GM12878 (cell line): ENCODE measurements around the gene EGFR. TPM values are rescaled to one million over a fixed set of nuclear protein-coding genes. Genes with fewer than 3 reads are reported as not detected.

ENCODE experiments used
- ATAC-seq: fragments of 200-7000 bp; cut with Tn5 transposase; 3 replicates; pipeline ENCODE4 v1.9.1; 2020; ENCODE audit warnings: mild to moderate bottlenecking, moderate library complexity
- BruUV-seq: library from RNA; stranded (reverse); fragments of 400-500 nt; replicated peaks from 2 replicates; lab custom pipeline; 2021; lab: Mats Ljungman, UMichigan
- CTCF ChIA-PET: fragments of 300-600 bp; sonication (Branson Sonifier 250); formaldehyde crosslinking; extraction: SDS; loops from one replicate; lab custom pipeline; 2021; ENCODE audit warnings: inconsistent platforms; lab: Yijun Ruan, JAX
- POLR2A ChIA-PET: fragments of 350-600 bp; formaldehyde crosslinking; extraction: SDS; loops from one replicate; lab custom pipeline; 2021; ENCODE audit warnings: inconsistent platforms; lab: Charles Lee
- RAD21 ChIA-PET: fragments of 300-600 bp; sonication (Branson Sonifier 250); formaldehyde crosslinking; loops from one replicate; lab custom pipeline; 2023; ENCODE audit warnings: antibody characterized with exemption; ENCODE audit not compliant: unreplicated experiment; lab: Charles Lee
- SMC1A ChIA-PET: fragments of 300-600 bp; sonication (Branson Sonifier 250); formaldehyde crosslinking; loops from one replicate; lab custom pipeline; 2023; ENCODE audit not compliant: unreplicated experiment, uncharacterized antibody; lab: Charles Lee
- DNase-seq: peaks from one replicate; pipeline ENCODE4 v3.0.0-alpha.2; 2011; ENCODE audit warnings: low read depth, low spot score
- FAIRE-seq: peaks from 3 replicates; lab custom pipeline; 2011; peaks lifted over from hg19 to GRCh38; lab: Jason Lieb, UNC
- H2AFZ ChIP-seq: 2 replicates; pipeline ENCODE4 v1.6.0; 2011; ENCODE audit warnings: low read depth, low read length, control low read depth; ENCODE audit not compliant: control insufficient read depth
- H3K27ac ChIP-seq: 2 replicates; pipeline ENCODE4 v1.5.1; 2011; ENCODE audit warnings: control low read depth; ENCODE audit not compliant: control insufficient read depth, insufficient read depth
- H3K27me3 ChIP-seq, 2 experiments: replicated peaks in 1 of 2; 2 replicates each; pipeline versions ENCODE4 v1.6.0 to v1.6.1; 2011; ENCODE audit warnings: low read length in 1 of 2; ENCODE audit not compliant: control insufficient read depth in 2 of 2, insufficient read depth in 2 of 2
- H3K36me3 ChIP-seq, 2 experiments: 2 replicates each; pipeline ENCODE4 v1.5.1; 2011; ENCODE audit warnings: low read length in 1 of 2; ENCODE audit not compliant: control insufficient read depth in 2 of 2, insufficient read depth in 2 of 2
- H3K4me1 ChIP-seq: 2 replicates; pipeline ENCODE4 v1.6.1; 2011; ENCODE audit warnings: mild to moderate bottlenecking, low read length, moderate library complexity, mixed read lengths; ENCODE audit not compliant: control insufficient read depth, insufficient read depth
- H3K4me2 ChIP-seq: 2 replicates; pipeline ENCODE4 v1.6.0; 2011; ENCODE audit warnings: control low read depth; ENCODE audit not compliant: control insufficient read depth, insufficient read depth
- H3K4me3 ChIP-seq: fragments of 200-600 bp; sonication (generic); 2 replicates; pipeline ENCODE4 v1.5.1; 2016
- H3K79me2 ChIP-seq: 2 replicates; pipeline ENCODE4 v1.6.0; 2011; ENCODE audit warnings: low read length; ENCODE audit not compliant: control insufficient read depth, insufficient read depth
- H3K9ac ChIP-seq: 2 replicates; pipeline ENCODE4 v1.8.0; 2011; ENCODE audit warnings: low read length, control low read depth, mixed read lengths; ENCODE audit not compliant: control insufficient read depth, insufficient read depth
- H3K9me3 ChIP-seq: replicated peaks from 3 replicates; pipeline ENCODE4 v1.5.1; 2011; ENCODE audit warnings: mild to moderate bottlenecking, low read length; ENCODE audit not compliant: control insufficient read depth, insufficient read depth
- H4K20me1 ChIP-seq: 2 replicates; pipeline ENCODE4 v1.6.0; 2011; ENCODE audit not compliant: control insufficient read depth, insufficient read depth
- CHD4 ChIP-seq: fragments of 200-600 bp; sonication (generic); IDR thresholded peaks from 2 replicates; pipeline ENCODE4 v1.6.1; 2016; ENCODE audit warnings: mild to moderate bottlenecking
- CREM ChIP-seq: IDR thresholded peaks from 2 replicates; pipeline ENCODE4 v1.6.1; 2014; ENCODE audit warnings: antibody characterized with exemption, low read depth
- DPF2 ChIP-seq: fragments of 450-650 bp; IDR thresholded peaks from 2 replicates; pipeline ENCODE4 v1.6.1; 2017; ENCODE audit warnings: mild to moderate bottlenecking
- EGR1 ChIP-seq, 2 experiments: IDR thresholded peaks; 1 replicate in 1 of 2; 2 replicates in 1 of 2; pipeline ENCODE4 v1.6.1; 2011 to 2012; ENCODE audit warnings: low read depth in 2 of 2, low read length in 2 of 2, borderline replicate concordance in 1 of 2, mild to moderate bottlenecking in 1 of 2, moderate library complexity in 1 of 2
- GATAD2B ChIP-seq: fragments of 450-650 bp; conservative IDR thresholded peaks from 2 replicates; pipeline ENCODE4 v1.6.1; 2017; ENCODE audit warnings: low read depth, mild to moderate bottlenecking, moderate library complexity
- NFYB ChIP-seq: IDR thresholded peaks from 2 replicates; pipeline ENCODE4 v1.6.1; 2011; ENCODE audit warnings: low read depth, mild to moderate bottlenecking, low read length, improper control_type of control experiment, moderate library complexity; ENCODE audit not compliant: insufficient read depth
- NR2C1 ChIP-seq: fragments of 450-650 bp; IDR thresholded peaks from 2 replicates; pipeline ENCODE4 v1.6.1; 2017; ENCODE audit warnings: antibody characterized with exemption, mild to moderate bottlenecking, moderate library complexity
- NR2C2 ChIP-seq: IDR thresholded peaks from 2 replicates; pipeline ENCODE4 v1.6.1; 2011; ENCODE audit warnings: borderline replicate concordance, low read depth; ENCODE audit not compliant: control insufficient read depth, insufficient read length
- PML ChIP-seq: IDR thresholded peaks from 2 replicates; pipeline ENCODE4 v1.6.1; 2012; ENCODE audit warnings: low read length, inconsistent platforms
- SREBF2 ChIP-seq: IDR thresholded peaks from 2 replicates; pipeline ENCODE4 v1.6.1; 2012; ENCODE audit warnings: mild to moderate bottlenecking, low read length
- STAT1 ChIP-seq: fragments of 450-650 bp; conservative IDR thresholded peaks from 2 replicates; pipeline ENCODE4 v1.6.1; 2014; ENCODE audit warnings: antibody characterized with exemption, mild to moderate bottlenecking
- STAT3 ChIP-seq: IDR thresholded peaks from 2 replicates; pipeline ENCODE4 v1.6.1; 2011; ENCODE audit warnings: low read depth, low read length, improper control_type of control experiment
- SUZ12 ChIP-seq: fragments of 200-600 bp; sonication (generic); IDR thresholded peaks from one replicate; pipeline ENCODE4 v1.6.1; 2018; ENCODE audit warnings: antibody characterized with exemption, mild to moderate bottlenecking; ENCODE audit not compliant: unreplicated experiment
- TAF1 ChIP-seq: IDR thresholded peaks from 2 replicates; pipeline ENCODE4 v1.6.1; 2011; ENCODE audit warnings: mild to moderate bottlenecking, low read depth, low read length, borderline replicate concordance
- TCF3 ChIP-seq: IDR thresholded peaks from 2 replicates; pipeline ENCODE4 v1.6.1; 2012; ENCODE audit warnings: low read depth, mild to moderate bottlenecking, low read length, borderline replicate concordance; ENCODE audit not compliant: insufficient read depth
- ZBTB40 ChIP-seq: fragments of 450-650 bp; IDR thresholded peaks from 2 replicates; pipeline ENCODE4 v1.6.1; 2016; ENCODE audit warnings: mild to moderate bottlenecking, moderate library complexity, borderline replicate concordance
- ZNF207 ChIP-seq: fragments of 450-650 bp; IDR thresholded peaks from 2 replicates; pipeline ENCODE4 v1.6.1; 2014; ENCODE audit warnings: antibody characterized with exemption, mild to moderate bottlenecking, borderline replicate concordance
- ZNF274 ChIP-seq: IDR thresholded peaks from one replicate; pipeline ENCODE4 v1.8.0; 2011; ENCODE audit not compliant: insufficient read length, insufficient read depth
- ZSCAN29 ChIP-seq: fragments of 450-650 bp; IDR thresholded peaks from 2 replicates; pipeline ENCODE4 v1.6.1; 2017; ENCODE audit warnings: mild to moderate bottlenecking, moderate library complexity
- WGBS: methylation state at CpG from one replicate; pipeline ENCODE4 v1.1.6; 2016; ENCODE audit warnings: low lambda C conversion rate; ENCODE audit not compliant: insufficient replicate concordance, insufficient coverage; ENCODE audit errors: missing lambda C conversion rate; 5-methylcytosine and 5-hydroxymethylcytosine counted together
- in situ Hi-C: fragments of 300-500 bp; cut with MboI; formaldehyde crosslinking; loops from 9 replicates; pipeline ENCODE4 v1.14.3; 2018; ENCODE audit warnings: mixed read lengths
- intact Hi-C: fragments of 100-400 bp; cut with micrococcal nuclease; formaldehyde crosslinking; loops from one replicate; pipeline ENCODE4 v1.14.2; 2022; ENCODE audit not compliant: unreplicated experiment
- polyA plus RNA-seq, 11 experiments: library from polyadenylated mRNA; depleted of rRNA in 4 of 11; unstranded in 6 of 11; stranded (reverse) in 5 of 11; fragments of >200 nt; fragmentation: Nextera tagmentation in 4 of 11; fragmentation: Illumina TruSeq in 1 of 11; extraction: Ambion mirVana in 4 of 11; extraction: Trizol in 1 of 11; gene quantifications; 1 replicate in 1 of 11; 2 replicates in 10 of 11; pipeline versions ENCODE4 v1.2.1 to v1.2.3, GENCODE V29; 2011 to 2016; ENCODE audit warnings: inconsistent platforms in 2 of 11, missing spikeins in 2 of 11, low read depth in 1 of 11
- total RNA-seq, 4 experiments: library from RNA; depleted of rRNA in 3 of 4; stranded (reverse); fragments of >200 nt in 3 of 4; fragmentation: Illumina TruSeq in 1 of 4; extraction: Trizol in 1 of 4; gene quantifications; 2 replicates each; pipeline versions ENCODE4 v1.2.1 to v1.2.3, GENCODE V29; 2013 to 2021

The EGFR gene
- total and polyA plus RNA-seq, 10 of the 15 experiments (the other 5 are each of a cell fraction or from before 2014, with no cell fraction given) = 0.01 to 0.31 TPM; not detected in 8

DNA sequence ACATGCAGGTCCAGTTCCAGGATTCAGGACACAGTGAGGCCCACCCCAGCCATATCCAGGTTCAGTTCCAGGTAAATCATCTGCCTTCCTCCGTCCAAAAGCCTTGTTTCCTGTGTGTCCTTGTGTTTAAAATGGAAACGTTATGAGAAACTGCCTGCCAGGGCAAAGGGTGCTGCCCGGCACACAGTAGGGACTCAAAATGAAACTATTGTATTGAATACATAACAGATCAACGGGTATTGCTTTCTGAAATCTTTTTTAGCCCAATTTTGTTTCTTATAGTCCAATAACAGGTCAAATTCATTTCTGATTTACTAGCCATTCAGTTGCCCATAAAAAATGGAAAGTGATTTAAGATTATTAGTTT, 115.5 kb downstream of the EGFR start:
- WGBS = 0% methylated on average over 4 of the region's 4 CpGs
- peak; percentile 64 for FAIRE-seq
- ChIA-PET SMC1A (interaction anchor here (1.1 kb wide), 1 partner anchor 10 kb away, joined by 3 read pairs; no protein-coding TSS in a partner anchor), RAD21 (no interaction called here), CTCF (no interaction called here), POLR2A (no interaction called here)
- Histone ChIP-seq H3K27ac (no peak overlapping the region), H3K4me2 (no peak overlapping the region), H3K4me3 (no peak overlapping the region), H3K9me3 (peaks cover 1% of the 10 kb centered on the region; the same call in 1 of the 3 replicates), H4K20me1 (no peaks in the 10 kb centered on the region), H3K4me1 (peaks cover 3% of the 10 kb centered on the region; the same call in 1 of the 2 replicates), H3K9ac (no peak overlapping the region), H3K36me3 (no peaks in the 10 kb centered on the region), H3K27me3 (no peaks in the 10 kb centered on the region), H3K79me2 (no peaks in the 10 kb centered on the region), H2AFZ (no peak overlapping the region)
- no peak for TF ChIP-seq SREBF2
- TF ChIP-seq GATAD2B = no peak
- TF ChIP-seq ZSCAN29 = no peak
- no peak for TF ChIP-seq ZBTB40
- TF ChIP-seq NFYB = no peak
- TF ChIP-seq ZNF207 = no peak
- TF ChIP-seq PML = no peak
- no peak for TF ChIP-seq STAT3
- no peak for TF ChIP-seq CHD4
- TF ChIP-seq DPF2 = no peak
- no peak for TF ChIP-seq STAT1
- TF ChIP-seq SUZ12 = no peak
- TF ChIP-seq TCF3 = no peak
- TF ChIP-seq CREM = no peak
- TF ChIP-seq EGR1 (IDR thresholded peaks at IDR 0.05; ENCODE audit: borderline replicate concordance in 1 of 2, low read depth in 2 of 2, low read length in 2 of 2) = no peak
- no peak for TF ChIP-seq TAF1
- no peak for TF ChIP-seq ZNF274
- no peak for TF ChIP-seq NR2C1
- no peak for TF ChIP-seq NR2C2
- intact Hi-C loops (no loop called here), in situ Hi-C loops (no loop called here)
- no peak for DNase-seq
- ATAC-seq = 0 out of 3 replicates have a peak, but pooled peaks have one; percentile 21
- BruUV-seq = no TSS peak
